OCI-LY3 (cell line): ENCODE results near the gene DOK4.

Experiments
- H2AFZ ChIP-seq: fragments of 200-600, 300-600 bp; shearing (Covaris generic); 2 replicates; pipeline ENCODE4 v1.6.0; 2014; ENCODE audit warnings: antibody characterized with exemption, low read depth, low read length
- H3K27ac ChIP-seq: fragments of 200-600, 300-600 bp; sonication (generic); 2 replicates; pipeline ENCODE4 v1.5.1; 2014; ENCODE audit warnings: mild to moderate bottlenecking, low read length, moderate library complexity, mixed read lengths
- H3K27me3 ChIP-seq: fragments of 200-600, 300-600 bp; sonication (generic); 2 replicates; pipeline ENCODE4 v1.6.1; 2014; ENCODE audit warnings: low read depth, low read length, mixed read lengths
- H3K36me3 ChIP-seq: fragments of 200-600, 300-600 bp; sonication (generic); replicated peaks from 2 replicates; pipeline ENCODE3; 2014; ENCODE audit warnings: low read depth, low read length, mixed read lengths
- H3K4me1 ChIP-seq: fragments of 300-600, 200-600 bp; sonication (generic); 2 replicates; pipeline ENCODE4 v1.6.1; 2014; ENCODE audit warnings: low read length, mixed read lengths
- H3K4me2 ChIP-seq: fragments of 200-600, 300-600 bp; sonication (generic); 2 replicates; pipeline ENCODE4 v1.6.1; 2014; ENCODE audit warnings: low read length, mixed read lengths
- H3K4me3 ChIP-seq: fragments of 300-600, 200-600 bp; sonication (generic); 2 replicates; pipeline ENCODE4 v1.5.1; 2014; ENCODE audit warnings: antibody characterized with exemption, mild to moderate bottlenecking, low read length, moderate library complexity
- H3K79me2 ChIP-seq: fragments of 300-600, 200-600 bp; shearing (Covaris generic); 2 replicates; pipeline ENCODE4 v1.6.1; 2014; ENCODE audit warnings: mild to moderate bottlenecking, low read length, mixed read lengths
- H3K9ac ChIP-seq: fragments of 300-600, 200-600 bp; shearing (Covaris generic); 2 replicates; pipeline ENCODE4 v1.6.0; 2014; ENCODE audit warnings: mild to moderate bottlenecking, low read length, moderate library complexity
- H3K9me3 ChIP-seq: fragments of 200-600, 300-600 bp; shearing (Covaris generic); 2 replicates; pipeline ENCODE4 v1.6.1; 2014; ENCODE audit warnings: low read length, mixed read lengths; ENCODE audit not compliant: insufficient read depth
- H4K20me1 ChIP-seq: fragments of 200-600, 300-600 bp; sonication (generic); 2 replicates; pipeline ENCODE4 v1.6.1; 2016; ENCODE audit warnings: low read length, mixed read lengths; ENCODE audit not compliant: insufficient read depth
- CTCF ChIP-seq: fragments of 200-600, 300-600 bp; sonication (generic); IDR thresholded peaks from 2 replicates; pipeline ENCODE4 v1.5.1; 2014; ENCODE audit warnings: antibody characterized with exemption, low read length, low read depth
- EZH2phosphoT487 ChIP-seq: fragments of 200-600 bp; shearing (Covaris generic); IDR thresholded peaks from 2 replicates; pipeline ENCODE4 v1.6.1; 2018; ENCODE audit warnings: antibody characterized with exemption, mixed run types, low read depth

Gene DOK4

GRCh38 chr16:57498031-57498430 is 11.7 kb upstream of the DOK4 start:
- no peaks in the 10 kb centered on the region for H3K36me3 ChIP-seq
- peaks cover 15% of the 10 kb centered on the region for H3K27me3 ChIP-seq
- no peak overlapping the region for H3K27ac ChIP-seq
- H2AFZ ChIP-seq, result no peak overlapping the region
- H3K9ac ChIP-seq, result no peak overlapping the region
- no peak overlapping the region for H3K4me3 ChIP-seq
- no peak for TF ChIP-seq CTCF
- no peak for TF ChIP-seq EZH2phosphoT487
- H3K4me1 ChIP-seq, result no peaks in the 10 kb centered on the region
- no peaks in the 10 kb centered on the region for H3K79me2 ChIP-seq
- H3K9me3 ChIP-seq, result no peaks in the 10 kb centered on the region
- H4K20me1 ChIP-seq, result no peaks in the 10 kb centered on the region
- no peak overlapping the region for H3K4me2 ChIP-seq

DNA sequence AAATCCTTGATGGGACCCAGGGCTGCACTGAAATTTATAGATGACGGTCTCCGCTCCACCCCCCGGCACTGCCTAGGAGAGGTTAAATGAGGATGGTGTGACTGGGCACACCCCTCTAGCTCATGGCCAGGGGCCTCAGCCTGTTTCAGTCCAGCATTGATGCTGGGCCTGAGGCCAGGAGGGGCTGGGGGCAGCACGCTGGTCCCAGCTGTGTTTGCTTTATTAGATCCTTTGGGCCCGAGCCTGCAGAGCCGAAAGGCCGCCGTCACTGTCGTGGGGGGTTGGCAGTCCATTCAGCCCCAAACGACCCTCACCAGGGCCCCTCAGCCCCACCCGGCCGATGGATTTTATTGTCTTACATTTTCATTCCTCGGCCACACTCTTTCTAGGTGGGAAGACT is 10.8 kb upstream of the DOK4 start:
- H3K27me3 ChIP-seq, result peaks cover 15% of the 10 kb centered on the region
- no peaks in the 10 kb centered on the region for H3K36me3 ChIP-seq
- H3K4me1 ChIP-seq, result no peaks in the 10 kb centered on the region
- H3K4me3 ChIP-seq, result no peak overlapping the region
- no peak overlapping the region for H3K27ac ChIP-seq
- no peak overlapping the region for H2AFZ ChIP-seq
- no peaks in the 10 kb centered on the region for H3K9me3 ChIP-seq
- no peak overlapping the region for H3K4me2 ChIP-seq
- TF ChIP-seq CTCF, result no peak
- TF ChIP-seq EZH2phosphoT487, result no peak
- no peaks in the 10 kb centered on the region for H4K20me1 ChIP-seq
- H3K9ac ChIP-seq, result no peak overlapping the region
- no peaks in the 10 kb centered on the region for H3K79me2 ChIP-seq

- no peak for TF ChIP-seq CTCF
- no peak for TF ChIP-seq EZH2phosphoT487
- no peak overlapping the region for H3K4me2 ChIP-seq
- H3K27me3 ChIP-seq, result peaks cover 31% of the 10 kb centered on the region
- H3K9me3 ChIP-seq, result no peaks in the 10 kb centered on the region
- no peaks in the 10 kb centered on the region for H3K36me3 ChIP-seq
- H2AFZ ChIP-seq, result no peak overlapping the region
- H3K4me3 ChIP-seq, result no peak overlapping the region
- no peaks in the 10 kb centered on the region for H3K79me2 ChIP-seq
- no peaks in the 10 kb centered on the region for H3K4me1 ChIP-seq
- no peaks in the 10 kb centered on the region for H4K20me1 ChIP-seq
- no peak overlapping the region for H3K27ac ChIP-seq
- H3K9ac ChIP-seq, result no peak overlapping the region
Measured at GRCh38 chr16:57493767-57494166, 7.5 kb upstream of the DOK4 start.

DNA sequence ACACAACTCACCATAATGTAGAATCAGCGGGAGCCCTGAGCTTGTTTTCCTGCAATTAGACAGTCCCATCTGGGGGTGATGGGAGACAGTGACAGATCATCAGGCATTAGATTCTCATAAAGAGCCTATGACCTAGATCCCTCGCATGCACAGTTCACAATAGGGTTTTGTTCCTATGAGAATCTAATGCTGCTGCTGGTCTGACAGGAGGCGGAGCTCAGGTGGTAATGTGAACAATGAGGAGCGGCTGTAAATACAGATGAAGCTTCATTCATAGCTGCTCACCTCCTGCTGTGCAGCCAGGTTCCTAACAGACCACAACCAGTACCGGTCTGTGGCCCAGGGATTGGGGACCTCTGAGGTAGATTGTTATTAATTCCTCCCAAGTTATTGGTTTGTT is 2.9 kb upstream of the DOK4 start:
- H2AFZ ChIP-seq, result no peak overlapping the region
- peaks cover 17% of the 10 kb centered on the region for H3K4me1 ChIP-seq
- no peak overlapping the region for H3K4me3 ChIP-seq
- H3K4me2 ChIP-seq, result no peak overlapping the region
- peaks cover 44% of the 10 kb centered on the region for H3K27me3 ChIP-seq
- H3K9ac ChIP-seq, result no peak overlapping the region
- no peak for TF ChIP-seq EZH2phosphoT487
- TF ChIP-seq CTCF, result no peak
- no peak overlapping the region for H3K27ac ChIP-seq
- no peaks in the 10 kb centered on the region for H3K36me3 ChIP-seq
- no peaks in the 10 kb centered on the region for H3K9me3 ChIP-seq
- H4K20me1 ChIP-seq, result 0 out of 2 replicates have a peak, but pooled peaks cover 3% of the 10 kb centered on the region
- H3K79me2 ChIP-seq, result no peaks in the 10 kb centered on the region
